MM.1S (cell line): ENCODE measurements around the gene ZSCAN5C.
"Not testable (repeated sequence)": the region's sequence is repeated elsewhere in the genome, so short reads cannot be mapped to it uniquely, and the experiment has no call there.

Experiments used
- DNase-seq: peaks from one replicate; pipeline ENCODE4 v3.0.0-alpha.2; 2015
- H2AFZ ChIP-seq: fragments of 300-600 bp; sonication (generic); 2 replicates; pipeline ENCODE4 v1.6.0; 2016; ENCODE audit warnings: antibody characterized with exemption, low read length
- H3F3A ChIP-seq: fragments of 300-600 bp; sonication (generic); 2 replicates; pipeline ENCODE4 v1.6.1; 2016; ENCODE audit warnings: mild to moderate bottlenecking, antibody characterized with exemption, low read length, moderate library complexity, mixed read lengths; ENCODE audit not compliant: insufficient read depth
- H3K27ac ChIP-seq: fragments of 300-600 bp; sonication (generic); 2 replicates; pipeline ENCODE4 v1.5.1; 2016; ENCODE audit warnings: mild to moderate bottlenecking, low read length
- H3K27me3 ChIP-seq: fragments of 300-600 bp; sonication (generic); replicated peaks from 2 replicates; pipeline ENCODE4 v1.6.0; 2016; ENCODE audit warnings: low read length; ENCODE audit not compliant: insufficient read depth
- H3K36me3 ChIP-seq: fragments of 300-600 bp; sonication (generic); replicated peaks from 2 replicates; pipeline ENCODE4 v1.6.1; 2016; ENCODE audit warnings: mild to moderate bottlenecking, low read length, mixed read lengths; ENCODE audit not compliant: insufficient read depth
- H3K4me1 ChIP-seq: fragments of 300-600 bp; sonication (generic); 2 replicates; pipeline ENCODE4 v1.6.1; 2016; ENCODE audit warnings: low read length, mixed read lengths
- H3K4me2 ChIP-seq: fragments of 300-600 bp; sonication (generic); 2 replicates; pipeline ENCODE4 v1.6.0; 2016; ENCODE audit warnings: low read depth, low read length
- H3K4me3 ChIP-seq: fragments of 300-600 bp; sonication (generic); 2 replicates; pipeline ENCODE4 v1.5.1; 2016; ENCODE audit warnings: low read length, mixed read lengths
- H3K79me2 ChIP-seq: fragments of 300-600 bp; sonication (generic); 2 replicates; pipeline ENCODE4 v1.6.1; 2016; ENCODE audit warnings: mixed run types, low read length, mixed read lengths
- H3K9ac ChIP-seq: fragments of 300-600 bp; sonication (generic); 2 replicates; pipeline ENCODE4 v1.6.1; 2016; ENCODE audit warnings: low read length, mixed read lengths
- H3K9me2 ChIP-seq: fragments of 300-600 bp; sonication (generic); replicated peaks from 2 replicates; pipeline ENCODE4 v1.6.1; 2016; ENCODE audit warnings: mild to moderate bottlenecking, low read length, mixed read lengths; ENCODE audit not compliant: insufficient read depth
- H3K9me3 ChIP-seq: fragments of 300-600 bp; sonication (generic); replicated peaks from 2 replicates; pipeline ENCODE4 v1.6.1; 2016; ENCODE audit warnings: mild to moderate bottlenecking, low read length, mixed read lengths; ENCODE audit not compliant: insufficient read depth
- H4K20me1 ChIP-seq: fragments of 300-600 bp; sonication (generic); 2 replicates; pipeline ENCODE4 v1.6.1; 2016; ENCODE audit warnings: mild to moderate bottlenecking, low read length, moderate library complexity, mixed read lengths; ENCODE audit not compliant: insufficient read depth
- EZH2 ChIP-seq: fragments of 300-600 bp; sonication (generic); optimal IDR thresholded peaks from 2 replicates; pipeline ENCODE3; 2017; ENCODE audit warnings: low read depth, mild to moderate bottlenecking, antibody characterized with exemption, low read length, mixed read lengths
- EZH2phosphoT487 ChIP-seq: fragments of 300-600 bp; sonication (generic); IDR thresholded peaks from 2 replicates; pipeline ENCODE4 v1.6.1; 2018; ENCODE audit warnings: antibody characterized with exemption, low read length
- TF ChIP-seq, protein P1 (sequence below): fragments of 300-600 bp; sonication (generic); IDR thresholded peaks from 2 replicates; pipeline ENCODE4 v1.5.1; 2016; ENCODE audit warnings: antibody characterized with exemption, low read length, mixed read lengths

The ZSCAN5C gene

GRCh38 chr19:56245121-56245740, 43.2 kb downstream of the ZSCAN5C start:
- Histone ChIP-seq H3K4me3 (no peak overlapping the region), H3K79me2 (no peaks in the 10 kb centered on the region), H3K36me3 (no peaks in the 10 kb centered on the region), H2AFZ (no peak overlapping the region), H3K4me1 (no peaks in the 10 kb centered on the region), H3K9me2 (no peaks in the 10 kb centered on the region), H3K27ac (no peak overlapping the region), H3F3A (no peaks in the 10 kb centered on the region), H4K20me1 (no peaks in the 10 kb centered on the region), H3K9ac (no peak overlapping the region), H3K4me2 (no peak overlapping the region), H3K27me3 (no peaks in the 10 kb centered on the region), H3K9me3 (no peaks in the 10 kb centered on the region)
- no peak for DNase-seq
- TF ChIP-seq EZH2 (no peak), EZH2phosphoT487 (no peak)
- TF ChIP-seq, protein P1, sequence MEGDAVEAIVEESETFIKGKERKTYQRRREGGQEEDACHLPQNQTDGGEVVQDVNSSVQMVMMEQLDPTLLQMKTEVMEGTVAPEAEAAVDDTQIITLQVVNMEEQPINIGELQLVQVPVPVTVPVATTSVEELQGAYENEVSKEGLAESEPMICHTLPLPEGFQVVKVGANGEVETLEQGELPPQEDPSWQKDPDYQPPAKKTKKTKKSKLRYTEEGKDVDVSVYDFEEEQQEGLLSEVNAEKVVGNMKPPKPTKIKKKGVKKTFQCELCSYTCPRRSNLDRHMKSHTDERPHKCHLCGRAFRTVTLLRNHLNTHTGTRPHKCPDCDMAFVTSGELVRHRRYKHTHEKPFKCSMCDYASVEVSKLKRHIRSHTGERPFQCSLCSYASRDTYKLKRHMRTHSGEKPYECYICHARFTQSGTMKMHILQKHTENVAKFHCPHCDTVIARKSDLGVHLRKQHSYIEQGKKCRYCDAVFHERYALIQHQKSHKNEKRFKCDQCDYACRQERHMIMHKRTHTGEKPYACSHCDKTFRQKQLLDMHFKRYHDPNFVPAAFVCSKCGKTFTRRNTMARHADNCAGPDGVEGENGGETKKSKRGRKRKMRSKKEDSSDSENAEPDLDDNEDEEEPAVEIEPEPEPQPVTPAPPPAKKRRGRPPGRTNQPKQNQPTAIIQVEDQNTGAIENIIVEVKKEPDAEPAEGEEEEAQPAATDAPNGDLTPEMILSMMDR = no peak

DNA sequence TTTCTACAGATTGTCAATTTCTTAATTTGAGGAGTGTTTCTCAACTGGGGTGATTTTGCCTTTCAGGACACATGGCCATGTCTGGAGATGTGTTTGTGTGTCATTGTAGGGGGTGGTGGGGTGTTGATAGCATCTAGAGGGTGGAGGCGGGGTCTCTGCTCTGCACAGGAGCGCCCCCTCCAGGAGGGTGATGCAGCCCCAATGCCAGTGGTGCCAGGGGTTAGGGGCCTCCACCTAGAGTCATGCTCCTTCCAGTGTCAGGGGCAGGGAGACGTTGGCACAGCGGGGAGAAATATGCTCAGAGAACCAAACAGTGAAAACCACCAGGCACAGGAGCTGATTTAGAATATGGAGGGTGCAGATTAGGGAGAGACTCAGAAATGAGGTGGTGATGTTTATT, 43.7 kb downstream of the ZSCAN5C start:
- not testable (repeated sequence) for H3K4me1 ChIP-seq, H3K4me2 ChIP-seq, H3F3A ChIP-seq, H3K27me3 ChIP-seq, H2AFZ ChIP-seq, H3K9me2 ChIP-seq, H3K27ac ChIP-seq, H3K4me3 ChIP-seq, H3K9ac ChIP-seq, H3K79me2 ChIP-seq, H3K9me3 ChIP-seq, DNase-seq, H3K36me3 ChIP-seq, H4K20me1 ChIP-seq

GRCh38 chr19:56248736-56249338, 46.8 kb downstream of the ZSCAN5C start:
- not testable (repeated sequence) for H2AFZ ChIP-seq, H3K4me1 ChIP-seq, H4K20me1 ChIP-seq, DNase-seq, H3F3A ChIP-seq, H3K4me3 ChIP-seq, H3K9me3 ChIP-seq, H3K4me2 ChIP-seq, H3K9ac ChIP-seq, H3K27ac ChIP-seq, H3K36me3 ChIP-seq, H3K27me3 ChIP-seq, H3K79me2 ChIP-seq, H3K9me2 ChIP-seq

DNA sequence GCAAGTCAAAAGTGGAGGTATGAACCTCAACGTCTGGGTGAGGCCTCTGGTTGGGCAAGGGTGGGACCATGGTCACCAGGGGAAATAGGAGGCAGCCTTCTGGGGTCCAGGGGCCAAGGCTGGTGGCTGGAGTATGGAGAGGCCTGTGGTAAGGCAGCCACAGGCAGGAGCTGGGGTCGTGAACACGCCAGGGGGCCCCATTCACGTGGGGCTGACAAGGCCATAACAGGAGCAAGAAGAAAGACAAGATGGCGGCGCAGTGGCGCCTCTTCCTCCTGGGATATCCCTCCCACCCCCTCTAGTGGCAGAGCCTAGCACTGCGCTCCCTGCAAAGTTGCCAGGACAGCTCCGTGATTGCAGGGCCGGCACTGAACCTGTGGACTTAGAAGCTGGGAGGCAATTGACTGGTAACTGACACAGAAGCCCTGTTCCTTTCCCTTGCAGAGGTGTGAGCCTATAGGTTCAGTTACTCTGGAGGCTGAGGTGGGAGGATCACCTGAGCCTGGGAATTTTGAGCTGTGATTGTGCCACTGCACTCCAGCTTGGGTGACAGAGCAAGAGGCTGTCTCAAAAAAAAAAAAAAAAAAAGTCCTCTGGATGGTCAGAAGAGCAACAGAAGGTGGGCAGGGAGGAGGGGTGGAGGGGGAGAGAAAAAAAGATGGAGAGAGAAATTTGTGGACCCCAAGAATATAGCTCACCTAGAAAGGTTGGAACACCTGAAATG, 50.8 kb downstream of the ZSCAN5C start:
- H3K4me3 ChIP-seq = no peak overlapping the region
- no peaks in the 10 kb centered on the region for H3K9me3 ChIP-seq
- no peaks in the 10 kb centered on the region for H3F3A ChIP-seq
- H3K27me3 ChIP-seq = no peaks in the 10 kb centered on the region
- H3K4me2 ChIP-seq = no peak overlapping the region
- no peaks in the 10 kb centered on the region for H4K20me1 ChIP-seq
- no peak overlapping the region for H3K9ac ChIP-seq
- peak; percentile 73 for DNase-seq
- H3K9me2 ChIP-seq = no peaks in the 10 kb centered on the region
- H3K4me1 ChIP-seq = no peaks in the 10 kb centered on the region
- no peaks in the 10 kb centered on the region for H3K36me3 ChIP-seq
- H3K79me2 ChIP-seq = no peaks in the 10 kb centered on the region
- no peak overlapping the region for H3K27ac ChIP-seq
- no peak for TF ChIP-seq EZH2
- TF ChIP-seq, protein P1 = peak; percentile 88
- H2AFZ ChIP-seq = peak overlapping the region; percentile 70
